Mononuclear cell (primary cell): Measurements from ENCODE around the gene TNFSF15. TPM values are rescaled to one million over a fixed set of nuclear protein-coding genes. Genes with fewer than 3 reads are reported as not detected.
"Not testable (repeated sequence)": the region's sequence is repeated elsewhere in the genome, so short reads cannot be mapped to it uniquely, and the experiment has no call there.

Experiments
- H3K27me3 ChIP-seq: 2 replicates; pipeline ENCODE4 v1.6.0; 2011; ENCODE audit warnings: low read length, control low read depth; ENCODE audit not compliant: insufficient read depth
- H3K4me1 ChIP-seq: 2 replicates; pipeline ENCODE4 v1.5.1; 2011; ENCODE audit warnings: mild to moderate bottlenecking, low read length, control low read depth; ENCODE audit not compliant: insufficient read depth
- H3K4me3 ChIP-seq: 2 replicates; pipeline ENCODE4 v1.5.1; 2011; ENCODE audit warnings: mild to moderate bottlenecking, low read length, moderate library complexity
- H3K9me3 ChIP-seq: 2 replicates; pipeline ENCODE4 v1.5.1; 2011; ENCODE audit warnings: low read depth, mild to moderate bottlenecking, control low read depth, low read length
- total RNA-seq: library from RNA; depleted of rRNA; stranded (reverse); fragments of >200 nt; gene quantifications from one replicate; pipeline ENCODE4 v1.2.3, GENCODE V29; 2012

TNFSF15 gene
- total RNA-seq, 1 donor: 2.9 TPM

GRCh38 chr9:114759512-114760341, 46.1 kb downstream of the TNFSF15 start:
- no peaks in the 10 kb centered on the region for H3K27me3 ChIP-seq
- H3K4me3 ChIP-seq: no peak overlapping the region

GRCh38 chr9:114757984-114758383, 47.9 kb downstream of the TNFSF15 start:
- H3K9me3 ChIP-seq: no peaks in the 10 kb centered on the region
- peaks cover 25% of the 10 kb centered on the region for H3K4me1 ChIP-seq
- H3K27me3 ChIP-seq: no peaks in the 10 kb centered on the region
- no peak overlapping the region for H3K4me3 ChIP-seq

More at GRCh38 chr9:114759512-114760341, 46.1 kb downstream of the TNFSF15 start:
- no peaks in the 10 kb centered on the region for H3K9me3 ChIP-seq
- peaks cover 12% of the 10 kb centered on the region for H3K4me1 ChIP-seq

DNA sequence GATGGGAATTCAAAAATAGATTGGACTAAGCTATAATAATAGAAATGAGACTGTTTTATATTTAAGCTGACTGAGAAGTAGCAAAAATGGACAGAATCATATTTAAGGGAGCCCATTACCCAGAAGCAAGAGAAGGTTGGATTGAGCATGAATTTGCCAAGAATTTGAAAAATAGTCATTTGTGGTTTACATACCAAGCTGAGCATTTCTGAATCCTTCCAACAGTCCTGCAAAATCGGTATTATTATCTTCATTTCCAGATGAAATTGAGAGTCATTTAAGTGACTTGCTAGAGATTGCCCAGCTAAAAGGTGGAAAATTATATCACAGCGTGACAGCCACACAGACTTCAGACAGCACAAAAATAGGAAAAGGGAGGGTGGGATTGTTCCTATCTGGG, 48.4 kb downstream of the TNFSF15 start:
- Histone ChIP-seq H3K27me3 (no peaks in the 10 kb centered on the region), H3K4me1 (peaks cover 25% of the 10 kb centered on the region), H3K4me3 (no peak overlapping the region), H3K9me3 (no peaks in the 10 kb centered on the region)

- no peak overlapping the region for H3K4me3 ChIP-seq
- H3K4me1 ChIP-seq: peaks cover 25% of the 10 kb centered on the region
These were observed 48.9 kb downstream of the TNFSF15 start for GRCh38 chr9:114756920-114757319.

DNA sequence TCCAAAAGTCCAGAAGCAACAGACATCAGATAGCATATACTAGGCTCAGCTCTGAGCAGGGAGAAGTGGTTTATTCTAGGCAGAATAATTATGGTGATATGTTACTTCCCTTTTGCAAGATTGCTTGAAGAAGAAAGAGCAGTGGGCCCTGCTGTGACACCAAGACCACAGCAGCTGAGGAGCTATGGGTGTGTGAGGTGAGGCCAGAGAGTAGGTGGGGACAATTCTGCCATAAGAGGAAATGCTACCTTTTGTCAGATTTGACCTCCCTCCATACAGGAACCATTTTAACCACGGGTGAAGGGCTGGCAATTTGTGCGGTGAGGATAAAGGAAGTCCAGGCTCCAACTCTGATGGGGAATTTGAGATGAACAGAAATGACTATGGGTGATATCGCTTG, 51.3 kb downstream of the TNFSF15 start:
- H3K4me3 ChIP-seq: no peak overlapping the region
- H3K9me3 ChIP-seq: no peaks in the 10 kb centered on the region
- H3K27me3 ChIP-seq: no peaks in the 10 kb centered on the region
- peaks cover 25% of the 10 kb centered on the region for H3K4me1 ChIP-seq

More at GRCh38 chr9:114756920-114757319, 48.9 kb downstream of the TNFSF15 start:
- Histone ChIP-seq H3K27me3 (no peaks in the 10 kb centered on the region), H3K9me3 (no peaks in the 10 kb centered on the region)

GRCh38 chr9:114746591-114747346, 59.1 kb downstream of the TNFSF15 start:
- no peak overlapping the region for H3K4me3 ChIP-seq
- no peaks in the 10 kb centered on the region for H3K27me3 ChIP-seq
- H3K4me1 ChIP-seq: peaks cover 12% of the 10 kb centered on the region
- no peaks in the 10 kb centered on the region for H3K9me3 ChIP-seq

- peaks cover 12% of the 10 kb centered on the region for H3K4me1 ChIP-seq
- H3K4me3 ChIP-seq: no peak overlapping the region
- no peaks in the 10 kb centered on the region for H3K9me3 ChIP-seq
- no peaks in the 10 kb centered on the region for H3K27me3 ChIP-seq
These were observed 59.8 kb downstream of the TNFSF15 start for GRCh38 chr9:114745879-114746550.

GRCh38 chr9:114745108-114745848, 60.6 kb downstream of the TNFSF15 start:
- Histone ChIP-seq H3K27me3 (no peaks in the 10 kb centered on the region), H3K9me3 (no peaks in the 10 kb centered on the region), H3K4me3 (no peak overlapping the region), H3K4me1 (peaks cover 12% of the 10 kb centered on the region)

DNA sequence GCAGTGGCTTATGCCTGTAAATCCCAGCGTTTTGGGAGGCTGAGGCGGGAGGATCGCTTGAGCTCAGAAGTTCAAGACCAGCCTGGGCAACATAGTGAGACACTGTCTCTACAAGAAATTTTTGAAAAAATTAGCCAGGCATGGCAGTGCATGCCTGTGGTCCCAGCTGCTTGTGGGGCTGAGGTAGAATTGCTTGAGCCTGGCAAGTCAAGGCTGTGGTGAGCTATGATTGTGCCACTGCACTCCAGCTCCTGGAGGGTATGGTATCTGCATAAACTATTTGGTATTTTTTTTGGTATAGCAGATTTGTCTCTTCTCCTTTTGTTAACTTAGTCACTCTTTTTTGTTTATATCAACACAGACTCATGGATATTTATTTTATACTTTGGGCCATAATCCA, 62.4 kb downstream of the TNFSF15 start:
- H3K4me3 ChIP-seq: no peak overlapping the region

GRCh38 chr9:114742947-114743346, 62.9 kb downstream of the TNFSF15 start:
- Histone ChIP-seq H3K4me1 (peaks cover 20% of the 10 kb centered on the region), H3K9me3 (no peaks in the 10 kb centered on the region), H3K27me3 (no peaks in the 10 kb centered on the region), H3K4me3 (no peak overlapping the region)

More for the DNA sequence above, 62.4 kb downstream of the TNFSF15 start:
- Histone ChIP-seq H3K9me3 (no peaks in the 10 kb centered on the region), H3K27me3 (no peaks in the 10 kb centered on the region), H3K4me1 (peaks cover 19% of the 10 kb centered on the region)

DNA sequence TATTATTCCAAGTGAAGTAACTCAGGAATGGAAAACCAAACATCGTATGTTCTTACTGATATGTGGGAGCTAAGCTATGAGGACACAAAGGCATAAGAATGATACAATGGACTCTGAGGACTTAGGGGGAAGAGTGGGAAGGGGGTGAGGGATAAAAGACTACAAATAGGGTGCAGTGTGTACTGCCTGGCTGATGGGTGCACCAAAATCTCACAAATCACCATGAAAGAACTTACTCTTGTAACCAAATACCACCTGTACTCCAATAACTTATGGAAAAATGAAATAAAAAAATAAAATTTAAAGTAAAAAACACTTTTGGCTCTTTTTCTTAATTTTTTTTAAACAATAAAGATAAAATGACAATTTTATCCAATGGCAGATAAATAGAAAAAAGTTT, 64.3 kb downstream of the TNFSF15 start:
- not testable (repeated sequence) for H3K27me3 ChIP-seq, H3K9me3 ChIP-seq, H3K4me3 ChIP-seq
- peaks cover 25% of the 10 kb centered on the region for H3K4me1 ChIP-seq

DNA sequence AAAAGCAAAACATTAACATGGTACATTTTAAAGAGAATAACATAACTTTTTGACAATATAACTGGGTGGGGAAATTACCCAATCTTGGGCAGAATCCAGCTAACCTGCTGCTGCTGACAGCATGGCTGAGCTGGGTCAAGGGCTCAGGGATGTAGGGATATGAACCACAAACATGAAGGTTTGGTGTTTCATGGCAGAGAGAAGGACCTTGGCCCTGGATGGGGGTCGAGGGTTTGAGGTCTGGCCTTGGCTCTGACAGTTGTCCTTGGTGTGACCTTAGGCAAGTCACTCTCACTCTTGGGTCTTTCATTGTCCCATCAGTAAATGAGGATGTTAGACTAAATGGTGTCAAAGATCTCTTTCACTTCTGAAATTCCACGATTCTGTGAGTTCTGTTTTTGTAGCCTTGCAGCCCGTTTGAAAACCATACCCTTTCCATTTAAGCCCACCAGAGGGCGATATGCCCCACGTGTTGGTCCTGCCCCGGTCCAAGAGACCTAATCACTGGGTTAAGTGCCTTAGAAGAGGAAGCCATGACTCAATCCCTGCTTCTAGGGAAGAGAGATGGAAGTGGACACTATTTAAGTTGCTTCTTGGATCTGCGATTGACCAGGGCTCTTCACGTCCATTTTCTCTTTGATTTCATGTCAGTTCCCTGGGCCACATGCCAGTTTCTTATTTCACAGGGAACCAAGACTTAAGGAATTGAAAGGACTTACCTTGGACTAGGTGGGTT, 67.1 kb downstream of the TNFSF15 start:
- no peak overlapping the region for H3K4me3 ChIP-seq
- no peaks in the 10 kb centered on the region for H3K9me3 ChIP-seq
- H3K4me1 ChIP-seq: peaks cover 20% of the 10 kb centered on the region
- H3K27me3 ChIP-seq: no peaks in the 10 kb centered on the region

GRCh38 chr9:114737847-114738246, 68.0 kb downstream of the TNFSF15 start:
- Histone ChIP-seq H3K27me3 (no peaks in the 10 kb centered on the region), H3K4me1 (peaks cover 20% of the 10 kb centered on the region), H3K4me3 (no peak overlapping the region), H3K9me3 (no peaks in the 10 kb centered on the region)

DNA sequence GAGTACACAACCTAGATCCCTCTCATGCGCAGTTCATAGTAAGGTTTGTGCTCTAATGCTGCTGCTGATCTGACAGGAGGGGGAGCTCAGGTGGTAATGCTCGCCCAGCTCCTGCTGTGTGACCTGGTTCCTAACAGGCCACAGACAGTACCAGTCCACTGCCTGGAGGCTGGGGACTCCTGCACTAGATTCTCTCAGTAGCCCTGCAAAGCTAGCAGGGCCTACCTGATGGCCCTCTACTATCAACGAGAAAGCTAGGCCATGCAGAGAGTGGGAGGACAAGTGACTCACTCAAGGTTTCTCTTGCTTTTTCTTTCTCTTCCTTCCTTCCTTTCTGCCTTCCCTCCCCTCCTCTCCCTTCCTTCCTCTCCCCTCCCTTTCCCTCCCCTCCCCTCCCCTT, 68.7 kb downstream of the TNFSF15 start:
- H3K4me3 ChIP-seq: no peak overlapping the region
- H3K9me3 ChIP-seq: no peaks in the 10 kb centered on the region
- H3K4me1 ChIP-seq: peaks cover 20% of the 10 kb centered on the region
- no peaks in the 10 kb centered on the region for H3K27me3 ChIP-seq
